SK-N-MC (cell line): ENCODE measurements around the gene GALM.

Experiments
- EZH2 ChIP-seq: fragments of 200-600 bp; sonication (generic); IDR thresholded peaks from one replicate; pipeline ENCODE4 v1.6.1; 2017; ENCODE audit warnings: antibody characterized with exemption
- POLR2AphosphoS5 ChIP-seq: IDR thresholded peaks from 2 replicates; pipeline ENCODE4 v1.6.1; 2012; ENCODE audit warnings: mild to moderate bottlenecking, low read depth, low read length, borderline replicate concordance

DNA sequence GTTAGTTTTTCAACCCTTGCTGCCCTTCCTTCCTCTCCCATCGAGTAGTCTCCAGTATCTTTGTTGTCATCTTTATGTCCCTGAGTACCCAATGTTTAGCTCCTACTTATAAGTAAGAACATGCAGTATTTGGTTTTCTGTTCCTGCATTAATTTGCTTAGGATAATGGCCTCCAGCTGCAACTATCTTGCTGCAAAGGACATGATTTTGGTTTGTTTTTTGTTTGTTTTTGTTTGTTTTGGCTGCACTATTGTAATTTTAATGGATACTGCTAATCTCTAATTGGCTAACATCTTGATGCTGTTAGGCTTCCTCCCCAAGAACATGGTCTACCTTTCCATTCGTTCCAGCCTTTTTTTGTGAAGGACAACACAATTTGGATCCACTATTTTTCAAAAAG, 32.0 kb upstream of the GALM start:
- TF ChIP-seq EZH2 (no peak), POLR2AphosphoS5 (no peak)
